ENCODE results near the gene RHBG. TPM values are rescaled to one million over a fixed set of nuclear protein-coding genes. Genes with fewer than 3 reads are reported as not detected.

Gene RHBG
- total RNA-seq, 1 donor from 2014 or later: under 0.01 TPM

GRCh38 chr1:156394835-156395461 is 25.9 kb downstream of the RHBG start:
- TF ChIP-seq CTCF (IDR thresholded peaks at IDR 0.05; ENCODE audit: insufficient read depth, low read length, severe bottlenecking): no peak
- no peaks in the 10 kb centered on the region for H3K36me3 ChIP-seq (ENCODE audit: control insufficient read depth, insufficient read depth, low read length)
- peaks cover 11% of the 10 kb centered on the region for H3K27me3 ChIP-seq (ENCODE audit: control insufficient read depth, insufficient read depth, low read length)
- H3K4me3 ChIP-seq (ENCODE audit: low read depth, low read length): no peak overlapping the region
- DNase-seq (ENCODE audit: low read depth): no peak
- FAIRE-seq: peak; percentile 91

- peaks cover 2% of the 10 kb centered on the region for H3K27me3 ChIP-seq (ENCODE audit: control insufficient read depth, insufficient read depth, low read length)
- H3K36me3 ChIP-seq (ENCODE audit: control insufficient read depth, insufficient read depth, low read length): no peaks in the 10 kb centered on the region
- no peak for TF ChIP-seq CTCF (IDR thresholded peaks at IDR 0.05; ENCODE audit: insufficient read depth, low read length, severe bottlenecking)
- FAIRE-seq (no peak), DNase-seq (ENCODE audit: low read depth) (no peak)
- H3K4me3 ChIP-seq (ENCODE audit: low read depth, low read length): no peak overlapping the region
Observed at GRCh38 chr1:156399355-156400125, 30.5 kb downstream of the RHBG start.

DNA sequence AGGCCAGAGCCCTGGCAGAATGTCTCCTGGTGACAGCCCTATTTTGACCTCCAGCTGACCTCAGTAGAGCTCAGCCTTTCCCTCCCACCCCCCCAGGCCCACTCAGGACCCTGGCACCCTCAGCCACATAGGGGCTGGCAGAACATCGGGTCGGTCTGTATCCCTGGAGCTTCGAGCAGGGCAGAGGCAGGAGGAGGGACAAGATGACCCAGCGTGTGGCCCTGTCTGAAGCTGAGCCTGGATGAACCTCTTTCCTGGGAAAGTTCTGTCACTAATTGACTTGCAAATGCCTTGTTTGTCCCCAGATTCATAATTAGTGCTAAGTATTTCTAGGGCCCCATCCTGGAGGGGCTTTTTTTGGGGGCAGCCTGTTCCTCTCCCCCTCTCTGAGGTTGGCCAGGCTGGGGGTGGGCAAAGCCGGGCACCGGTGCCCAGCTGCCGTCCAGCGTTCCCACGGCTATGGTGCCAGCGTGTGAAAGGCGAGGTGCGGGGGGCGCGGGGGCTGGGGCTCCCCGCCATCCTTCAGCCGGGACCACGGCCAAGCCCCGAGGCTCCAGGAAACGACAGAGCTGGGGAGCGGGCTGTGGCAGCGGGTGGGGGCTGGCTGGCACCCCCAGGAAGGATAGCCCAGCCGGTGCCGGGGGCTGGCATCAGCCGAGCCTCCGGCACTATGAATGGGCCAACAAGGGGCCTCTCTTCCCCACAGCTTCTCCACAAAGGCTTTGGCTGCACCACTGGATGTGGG is 31.4 kb downstream of the RHBG start:
- no peak for FAIRE-seq
- no peak for DNase-seq (ENCODE audit: low read depth)
- H3K27me3 ChIP-seq (ENCODE audit: control insufficient read depth, insufficient read depth, low read length): peaks cover 5% of the 10 kb centered on the region
- no peak for TF ChIP-seq CTCF (IDR thresholded peaks at IDR 0.05; ENCODE audit: insufficient read depth, low read length, severe bottlenecking)
- H3K36me3 ChIP-seq (ENCODE audit: control insufficient read depth, insufficient read depth, low read length): no peaks in the 10 kb centered on the region
- H3K4me3 ChIP-seq (ENCODE audit: low read depth, low read length): no peak overlapping the region

- no peaks in the 10 kb centered on the region for H3K36me3 ChIP-seq (ENCODE audit: control insufficient read depth, insufficient read depth, low read length)
- FAIRE-seq (no peak), DNase-seq (ENCODE audit: low read depth) (no peak)
- no peak overlapping the region for H3K4me3 ChIP-seq (ENCODE audit: low read depth, low read length)
- no peak for TF ChIP-seq CTCF (IDR thresholded peaks at IDR 0.05; ENCODE audit: insufficient read depth, low read length, severe bottlenecking)
- peaks cover 13% of the 10 kb centered on the region for H3K27me3 ChIP-seq (ENCODE audit: control insufficient read depth, insufficient read depth, low read length)
Observed at GRCh38 chr1:156401041-156401574, 32.1 kb downstream of the RHBG start.

- TF ChIP-seq CTCF (IDR thresholded peaks at IDR 0.05; ENCODE audit: insufficient read depth, low read length, severe bottlenecking): no peak
- DNase-seq (ENCODE audit: low read depth) (no peak), FAIRE-seq (no peak)
- no peak overlapping the region for H3K4me3 ChIP-seq (ENCODE audit: low read depth, low read length)
- no peaks in the 10 kb centered on the region for H3K36me3 ChIP-seq (ENCODE audit: control insufficient read depth, insufficient read depth, low read length)
- H3K27me3 ChIP-seq (ENCODE audit: control insufficient read depth, insufficient read depth, low read length): peaks cover 14% of the 10 kb centered on the region
Observed at GRCh38 chr1:156401681-156402081, 32.7 kb downstream of the RHBG start.

All from bronchial epithelial cell (primary cell).